22Rv1 (cell line): ENCODE measurements around the gene DCLK1.

ENCODE experiments used
- ZFX ChIP-seq: fragments of 450-650 bp; IDR thresholded peaks from 2 replicates; pipeline ENCODE4 v1.6.1; 2017; ENCODE audit warnings: antibody characterized with exemption, borderline replicate concordance
- TF ChIP-seq, protein P1 (sequence below): fragments of 450-650 bp; IDR thresholded peaks from 2 replicates; pipeline ENCODE4 v1.5.1; 2017; ENCODE audit warnings: mild to moderate bottlenecking

DNA sequence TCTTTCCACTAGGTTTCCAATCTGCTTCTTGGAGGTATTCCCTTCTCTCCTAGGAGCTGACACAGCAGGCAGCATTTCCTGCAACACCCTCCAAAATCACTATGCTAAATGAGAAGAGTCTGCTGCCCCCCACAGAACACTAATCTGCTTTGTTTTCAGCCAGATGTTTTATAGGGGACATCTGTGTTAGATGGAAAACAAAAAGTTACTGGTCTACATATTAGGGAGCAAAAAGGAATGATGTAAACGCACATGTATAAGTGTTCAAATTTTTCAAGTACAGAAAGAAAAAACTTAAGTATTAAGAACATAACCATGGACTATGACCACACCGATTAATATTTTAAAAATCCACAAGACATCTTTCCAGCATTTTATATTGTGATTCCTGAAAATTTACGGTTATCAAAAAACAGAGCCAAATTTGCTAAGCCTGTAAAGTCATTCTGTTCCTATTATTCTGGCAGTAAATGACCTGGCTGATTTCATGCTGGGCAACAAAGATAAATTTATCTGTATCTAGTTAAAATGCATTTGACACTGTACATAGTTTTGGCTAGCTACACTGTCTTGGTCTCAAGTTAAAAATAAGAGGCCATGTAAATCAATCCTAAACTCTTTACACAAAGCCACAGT, 63.3 kb downstream of the DCLK1 start:
- TF ChIP-seq, protein P1, sequence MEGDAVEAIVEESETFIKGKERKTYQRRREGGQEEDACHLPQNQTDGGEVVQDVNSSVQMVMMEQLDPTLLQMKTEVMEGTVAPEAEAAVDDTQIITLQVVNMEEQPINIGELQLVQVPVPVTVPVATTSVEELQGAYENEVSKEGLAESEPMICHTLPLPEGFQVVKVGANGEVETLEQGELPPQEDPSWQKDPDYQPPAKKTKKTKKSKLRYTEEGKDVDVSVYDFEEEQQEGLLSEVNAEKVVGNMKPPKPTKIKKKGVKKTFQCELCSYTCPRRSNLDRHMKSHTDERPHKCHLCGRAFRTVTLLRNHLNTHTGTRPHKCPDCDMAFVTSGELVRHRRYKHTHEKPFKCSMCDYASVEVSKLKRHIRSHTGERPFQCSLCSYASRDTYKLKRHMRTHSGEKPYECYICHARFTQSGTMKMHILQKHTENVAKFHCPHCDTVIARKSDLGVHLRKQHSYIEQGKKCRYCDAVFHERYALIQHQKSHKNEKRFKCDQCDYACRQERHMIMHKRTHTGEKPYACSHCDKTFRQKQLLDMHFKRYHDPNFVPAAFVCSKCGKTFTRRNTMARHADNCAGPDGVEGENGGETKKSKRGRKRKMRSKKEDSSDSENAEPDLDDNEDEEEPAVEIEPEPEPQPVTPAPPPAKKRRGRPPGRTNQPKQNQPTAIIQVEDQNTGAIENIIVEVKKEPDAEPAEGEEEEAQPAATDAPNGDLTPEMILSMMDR = no peak
- no peak for TF ChIP-seq ZFX
